K562 (cell line): ENCODE results near the gene CAB39. TPM values are rescaled to one million over a fixed set of nuclear protein-coding genes. Genes with fewer than 3 reads are reported as not detected.

Source experiments
- DMBX1 ChIP-seq: fragments of 250-450 bp; sonication (Bioruptor Pico); IDR thresholded peaks from 2 replicates; pipeline ENCODE4 v1.8.0; 2022; ENCODE audit warnings: inconsistent platforms, mild to moderate bottlenecking, moderate library complexity, borderline replicate concordance
- ETV5 ChIP-seq: sonication (generic); formaldehyde crosslinking; IDR thresholded peaks from 2 replicates; pipeline ENCODE4 v1.4.0; 2020; ENCODE audit warnings: low read depth, mild to moderate bottlenecking, missing genetic modification reagents
- GTF2E2 ChIP-seq: fragments of 200-800 bp; sonication (Bioruptor generic); IDR thresholded peaks from 2 replicates; pipeline ENCODE4 v1.6.1; 2016; ENCODE audit warnings: missing genetic modification characterization, missing compliant biosample characterization
- KDM1A ChIP-seq, 2 experiments: fragments of 450-650 bp; IDR thresholded peaks; 2 replicates each; pipeline ENCODE4 v1.6.1; 2016; ENCODE audit warnings: mild to moderate bottlenecking in 2 of 2
- NELFE ChIP-seq: IDR thresholded peaks from 2 replicates; pipeline ENCODE4 v1.6.1; 2011; ENCODE audit warnings: mild to moderate bottlenecking; ENCODE audit not compliant: insufficient read depth, insufficient read length
- SAFB ChIP-seq: fragments of 200-400 bp; formaldehyde crosslinking; IDR thresholded peaks from 2 replicates; pipeline ENCODE4 v1.6.1; 2017; ENCODE audit warnings: low read depth, low read length, borderline replicate concordance
- YBX1 ChIP-seq: fragments of 450-650 bp; IDR thresholded peaks from 2 replicates; pipeline ENCODE4 v1.7.1; 2016; ENCODE audit warnings: mild to moderate bottlenecking
- ZNF282 ChIP-seq: sonication (generic); formaldehyde crosslinking; IDR thresholded peaks from 2 replicates; pipeline ENCODE4 v1.8.1; 2023; ENCODE audit warnings: missing genetic modification reagents
- ZNF354B ChIP-seq: fragments of 250-450 bp; sonication (Bioruptor Pico); IDR thresholded peaks from 2 replicates; pipeline ENCODE4 v1.4.0; 2020
- ZNF695 ChIP-seq: fragments of 450-650 bp; formaldehyde crosslinking; IDR thresholded peaks from 2 replicates; pipeline ENCODE4 v1.4.0; 2020; ENCODE audit warnings: mild to moderate bottlenecking, moderate library complexity
- ZZZ3 ChIP-seq: fragments of 450-650 bp; IDR thresholded peaks from 2 replicates; pipeline ENCODE4 v1.6.1; 2016; ENCODE audit warnings: antibody characterized with exemption, mild to moderate bottlenecking, moderate library complexity
- polyA plus RNA-seq, 8 experiments: library from polyadenylated mRNA; depleted of rRNA in 4 of 8; stranded (reverse) in 5 of 8; unstranded in 3 of 8; fragments of >200 nt; fragmentation: Nextera tagmentation in 2 of 8; fragmentation: Illumina TruSeq in 1 of 8; extraction: Ambion mirVana in 2 of 8; extraction: Trizol in 1 of 8; gene quantifications; 2 replicates each; pipeline versions ENCODE4 v1.2.1 to v1.2.3, GENCODE V29; 2011 to 2014; ENCODE audit warnings: inconsistent platforms in 1 of 8, missing spikeins in 1 of 8
- total RNA-seq, 7 experiments: library from RNA; depleted of rRNA in 6 of 7; stranded (reverse); fragments of >200 nt in 6 of 7; fragmentation: Illumina TruSeq in 2 of 7; extraction: Trizol in 2 of 7; gene quantifications; 2 replicates each; pipeline versions ENCODE4 v1.2.1 to v1.2.3, GENCODE V29; 2011 to 2021; ENCODE audit warnings: low replicate concordance in 1 of 7
- TF ChIP-seq, protein P1 (sequence below), 2 experiments: fragments of 450-650 bp; IDR thresholded peaks; 2 replicates each; pipeline ENCODE4 v1.6.1; 2016; ENCODE audit warnings: mild to moderate bottlenecking in 2 of 2, borderline replicate concordance in 1 of 2, low read depth in 1 of 2, moderate library complexity in 1 of 2
- TF ChIP-seq, protein P2 (sequence below): sonication (generic); formaldehyde crosslinking; IDR thresholded peaks from 2 replicates; pipeline ENCODE4 v1.8.0; 2022; ENCODE audit warnings: mild to moderate bottlenecking, low read depth, missing genetic modification reagents
- TF ChIP-seq, protein P3 (sequence below): fragments of 450-650 bp; IDR thresholded peaks from one replicate; pipeline ENCODE4 v1.6.1; 2018; ENCODE audit warnings: mild to moderate bottlenecking, moderate library complexity; ENCODE audit not compliant: partially characterized antibody
- TF ChIP-seq, protein P4 (sequence below): sonication (generic); formaldehyde crosslinking; IDR thresholded peaks from 2 replicates; pipeline ENCODE4 v1.8.1; 2023; ENCODE audit warnings: mild to moderate bottlenecking, missing genetic modification reagents

Gene CAB39
- total and polyA plus RNA-seq, 9 of the 15 experiments (the other 6 are each of a cell fraction or from before 2014, with no cell fraction given), result 27.2 to 94.4 (median 70.1) TPM

DNA sequence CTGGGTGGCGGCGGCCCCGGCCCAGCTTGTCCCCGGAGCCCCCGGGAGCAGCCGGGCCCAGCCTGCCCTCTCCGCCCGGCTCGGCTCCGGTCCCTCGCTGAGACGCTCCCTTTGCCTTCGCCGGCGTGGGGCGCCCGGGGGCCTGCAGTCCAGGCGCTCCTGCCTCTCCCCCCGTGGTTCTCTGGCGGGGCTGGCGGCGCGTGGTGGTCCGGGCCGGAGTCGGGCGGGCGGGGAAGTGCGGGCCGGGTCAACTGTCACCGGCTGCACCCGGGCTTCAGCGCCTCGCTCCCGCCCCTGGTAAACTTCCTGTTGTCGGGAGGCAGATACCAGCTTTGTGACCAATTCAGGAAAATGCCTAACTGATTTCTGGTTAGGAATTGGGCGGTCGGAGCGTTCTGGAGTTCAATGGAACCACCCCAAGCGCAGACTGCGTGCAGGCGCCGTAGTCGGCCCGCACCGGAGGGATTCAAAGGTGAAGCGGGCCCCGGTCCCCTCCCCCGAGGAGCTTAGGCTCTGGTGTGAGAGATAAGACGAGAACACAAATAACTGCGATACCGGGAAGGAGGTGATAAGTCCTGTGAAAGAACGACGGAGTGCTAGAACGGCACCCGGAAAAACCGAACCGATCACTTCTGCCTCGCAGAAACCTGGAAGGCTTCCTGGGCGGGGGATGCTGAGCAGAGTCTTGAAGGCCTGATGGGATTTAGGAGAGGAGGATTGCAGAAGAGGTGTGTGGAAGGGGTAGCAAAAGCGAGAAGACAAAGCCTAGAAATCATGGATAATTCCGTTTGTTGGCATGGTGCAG is 891 bp downstream of the CAB39 start (continued):
- TF ChIP-seq, protein P1, sequence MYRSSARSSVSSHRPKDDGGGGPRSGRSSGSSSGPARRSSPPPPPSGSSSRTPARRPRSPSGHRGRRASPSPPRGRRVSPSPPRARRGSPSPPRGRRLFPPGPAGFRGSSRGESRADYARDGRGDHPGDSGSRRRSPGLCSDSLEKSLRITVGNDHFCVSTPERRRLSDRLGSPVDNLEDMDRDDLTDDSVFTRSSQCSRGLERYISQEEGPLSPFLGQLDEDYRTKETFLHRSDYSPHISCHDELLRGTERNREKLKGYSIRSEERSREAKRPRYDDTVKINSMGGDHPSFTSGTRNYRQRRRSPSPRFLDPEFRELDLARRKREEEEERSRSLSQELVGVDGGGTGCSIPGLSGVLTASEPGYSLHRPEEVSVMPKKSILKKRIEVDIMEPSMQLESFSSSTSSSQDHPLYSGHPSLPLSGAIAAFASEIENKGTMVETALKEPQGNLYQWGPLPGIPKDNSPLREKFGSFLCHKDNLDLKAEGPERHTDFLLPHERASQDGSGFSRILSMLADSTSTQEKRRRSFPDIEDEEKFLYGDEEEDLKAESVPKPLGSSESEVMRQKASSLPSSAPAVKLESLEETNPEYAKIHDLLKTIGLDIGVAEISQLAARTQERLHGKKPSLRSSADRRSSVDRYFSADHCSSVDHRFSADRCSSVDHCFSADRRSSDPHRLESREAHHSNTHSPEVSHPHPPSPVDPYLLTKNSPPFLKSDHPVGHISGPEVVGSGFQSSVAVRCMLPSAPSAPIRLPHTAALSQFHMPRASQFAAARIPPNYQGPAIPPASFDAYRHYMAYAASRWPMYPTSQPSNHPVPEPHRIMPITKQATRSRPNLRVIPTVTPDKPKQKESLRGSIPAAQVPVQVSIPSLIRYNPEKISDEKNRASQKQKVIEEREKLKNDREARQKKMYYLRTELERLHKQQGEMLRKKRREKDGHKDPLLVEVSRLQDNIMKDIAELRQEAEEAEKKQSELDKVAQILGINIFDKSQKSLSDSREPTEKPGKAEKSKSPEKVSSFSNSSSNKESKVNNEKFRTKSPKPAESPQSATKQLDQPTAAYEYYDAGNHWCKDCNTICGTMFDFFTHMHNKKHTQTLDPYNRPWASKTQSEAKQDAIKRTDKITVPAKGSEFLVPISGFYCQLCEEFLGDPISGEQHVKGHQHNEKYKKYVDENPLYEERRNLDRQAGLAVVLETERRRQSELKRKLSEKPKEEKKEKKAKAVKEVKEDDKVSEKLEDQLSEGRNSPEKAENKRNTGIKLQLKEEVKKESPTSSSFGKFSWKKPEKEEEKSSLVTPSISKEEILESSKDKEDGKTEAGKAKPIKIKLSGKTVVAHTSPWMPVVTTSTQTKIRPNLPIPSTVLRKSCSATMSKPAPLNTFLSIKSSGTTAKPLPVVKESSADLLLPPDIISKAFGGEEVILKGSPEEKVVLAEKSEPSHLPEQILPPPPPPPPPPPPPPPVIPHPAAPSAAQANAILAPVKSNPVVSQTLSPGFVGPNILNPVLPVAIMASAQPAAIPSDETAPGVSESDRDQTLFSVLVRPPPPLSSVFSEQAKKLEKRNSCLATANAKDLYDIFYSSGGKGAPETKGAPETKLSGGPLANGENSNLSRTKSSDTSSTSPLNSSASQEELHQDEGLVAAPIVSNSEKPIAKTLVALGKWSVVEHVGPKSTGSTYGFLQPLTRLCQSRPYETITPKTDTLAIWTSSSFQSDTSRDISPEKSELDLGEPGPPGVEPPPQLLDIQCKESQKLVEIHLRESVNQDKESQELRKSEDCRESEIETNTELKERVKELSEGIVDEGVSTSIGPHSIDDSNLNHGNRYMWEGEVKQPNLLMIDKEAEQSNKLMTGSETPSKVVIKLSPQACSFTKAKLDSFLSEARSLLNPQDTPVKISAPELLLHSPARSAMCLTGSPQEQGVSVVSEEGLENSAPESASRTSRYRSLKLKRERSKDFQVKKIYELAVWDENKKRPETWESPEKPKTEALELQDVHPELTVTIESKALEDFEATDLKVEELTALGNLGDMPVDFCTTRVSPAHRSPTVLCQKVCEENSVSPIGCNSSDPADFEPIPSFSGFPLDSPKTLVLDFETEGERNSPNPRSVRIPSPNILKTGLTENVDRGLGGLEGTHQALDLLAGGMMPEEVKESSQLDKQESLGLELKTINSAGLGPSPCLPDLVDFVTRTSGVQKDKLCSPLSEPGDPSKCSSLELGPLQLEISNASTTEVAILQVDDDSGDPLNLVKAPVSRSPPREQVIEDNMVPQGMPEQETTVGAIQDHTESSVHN (IDR thresholded peaks at IDR 0.05; ENCODE audit: borderline replicate concordance in 1 of 2, low read depth in 1 of 2), result no peak
- TF ChIP-seq, protein P2, sequence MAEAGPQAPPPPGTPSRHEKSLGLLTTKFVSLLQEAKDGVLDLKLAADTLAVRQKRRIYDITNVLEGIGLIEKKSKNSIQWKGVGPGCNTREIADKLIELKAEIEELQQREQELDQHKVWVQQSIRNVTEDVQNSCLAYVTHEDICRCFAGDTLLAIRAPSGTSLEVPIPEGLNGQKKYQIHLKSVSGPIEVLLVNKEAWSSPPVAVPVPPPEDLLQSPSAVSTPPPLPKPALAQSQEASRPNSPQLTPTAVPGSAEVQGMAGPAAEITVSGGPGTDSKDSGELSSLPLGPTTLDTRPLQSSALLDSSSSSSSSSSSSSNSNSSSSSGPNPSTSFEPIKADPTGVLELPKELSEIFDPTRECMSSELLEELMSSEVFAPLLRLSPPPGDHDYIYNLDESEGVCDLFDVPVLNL (CRISPR knock-in tag), result no peak
- TF ChIP-seq ETV5 (0 out of 2 replicates have a peak, but pooled peaks have one; percentile 28), DMBX1 (peak; percentile 37; the same call in 1 of the 2 replicates), KDM1A (IDR thresholded peaks at IDR 0.05) (peak; percentile 45 to 67), ZNF282 (CRISPR knock-in tag) (no peak), SAFB (no peak), NELFE (no peak), ZZZ3 (no peak), ZNF695 (CRISPR knock-in tag) (no peak), YBX1 (no peak), GTF2E2 (no peak), ZNF354B (no peak)
- TF ChIP-seq, protein P3, sequence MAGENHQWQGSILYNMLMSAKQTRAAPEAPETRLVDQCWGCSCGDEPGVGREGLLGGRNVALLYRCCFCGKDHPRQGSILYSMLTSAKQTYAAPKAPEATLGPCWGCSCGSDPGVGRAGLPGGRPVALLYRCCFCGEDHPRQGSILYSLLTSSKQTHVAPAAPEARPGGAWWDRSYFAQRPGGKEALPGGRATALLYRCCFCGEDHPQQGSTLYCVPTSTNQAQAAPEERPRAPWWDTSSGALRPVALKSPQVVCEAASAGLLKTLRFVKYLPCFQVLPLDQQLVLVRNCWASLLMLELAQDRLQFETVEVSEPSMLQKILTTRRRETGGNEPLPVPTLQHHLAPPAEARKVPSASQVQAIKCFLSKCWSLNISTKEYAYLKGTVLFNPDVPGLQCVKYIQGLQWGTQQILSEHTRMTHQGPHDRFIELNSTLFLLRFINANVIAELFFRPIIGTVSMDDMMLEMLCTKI, result no peak
- TF ChIP-seq, protein P4, sequence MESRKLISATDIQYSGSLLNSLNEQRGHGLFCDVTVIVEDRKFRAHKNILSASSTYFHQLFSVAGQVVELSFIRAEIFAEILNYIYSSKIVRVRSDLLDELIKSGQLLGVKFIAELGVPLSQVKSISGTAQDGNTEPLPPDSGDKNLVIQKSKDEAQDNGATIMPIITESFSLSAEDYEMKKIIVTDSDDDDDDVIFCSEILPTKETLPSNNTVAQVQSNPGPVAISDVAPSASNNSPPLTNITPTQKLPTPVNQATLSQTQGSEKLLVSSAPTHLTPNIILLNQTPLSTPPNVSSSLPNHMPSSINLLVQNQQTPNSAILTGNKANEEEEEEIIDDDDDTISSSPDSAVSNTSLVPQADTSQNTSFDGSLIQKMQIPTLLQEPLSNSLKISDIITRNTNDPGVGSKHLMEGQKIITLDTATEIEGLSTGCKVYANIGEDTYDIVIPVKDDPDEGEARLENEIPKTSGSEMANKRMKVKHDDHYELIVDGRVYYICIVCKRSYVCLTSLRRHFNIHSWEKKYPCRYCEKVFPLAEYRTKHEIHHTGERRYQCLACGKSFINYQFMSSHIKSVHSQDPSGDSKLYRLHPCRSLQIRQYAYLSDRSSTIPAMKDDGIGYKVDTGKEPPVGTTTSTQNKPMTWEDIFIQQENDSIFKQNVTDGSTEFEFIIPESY (CRISPR knock-in tag), result no peak
